H1 (cell line): ENCODE data around the gene HOXB8. TPM values are rescaled to one million over a fixed set of nuclear protein-coding genes. Genes with fewer than 3 reads are reported as not detected.

Experiments used
- CTCF ChIA-PET: fragments of 300-600 bp; sonication (Branson Sonifier 250); formaldehyde crosslinking; loops from one replicate; lab custom pipeline; 2021; ENCODE audit not compliant: partially characterized antibody; lab: Charles Lee
- POLR2A ChIA-PET: fragments of 300-600 bp; sonication (Branson Sonifier 250); formaldehyde crosslinking; loops from one replicate; lab custom pipeline; 2021; ENCODE audit warnings: inconsistent platforms; ENCODE audit not compliant: partially characterized antibody; lab: Charles Lee
- DNase-seq, 2 experiments: peaks; one replicate each; pipeline versions ENCODE4 v3.0.0 to v3.0.0-alpha.2; 2010 to 2022; ENCODE audit warnings: low spot score in 2 of 2, low read depth in 1 of 2, mixed read lengths in 1 of 2
- FAIRE-seq: peaks from 2 replicates; lab custom pipeline; 2011; peaks lifted over from hg19 to GRCh38; lab: Jason Lieb, UNC
- H2AFZ ChIP-seq: 2 replicates; pipeline ENCODE4 v1.8.1; 2012; ENCODE audit warnings: low read length, inconsistent platforms
- H2AK5ac ChIP-seq: 2 replicates; pipeline ENCODE4 v1.6.1; 2013; ENCODE audit warnings: low read depth, low read length
- H2BK120ac ChIP-seq: replicated peaks from 2 replicates; pipeline ENCODE3; 2013; ENCODE audit warnings: low read depth, low read length, inconsistent platforms
- H2BK12ac ChIP-seq: 2 replicates; pipeline ENCODE4 v1.6.1; 2013; ENCODE audit warnings: low read depth, low read length
- H2BK15ac ChIP-seq: 2 replicates; pipeline ENCODE4 v1.6.1; 2013; ENCODE audit warnings: low read length
- H2BK20ac ChIP-seq: 2 replicates; pipeline ENCODE4 v1.6.1; 2013; ENCODE audit warnings: low read length
- H2BK5ac ChIP-seq: 2 replicates; pipeline ENCODE4 v1.6.1; 2013; ENCODE audit warnings: low read depth, low read length
- H3K14ac ChIP-seq: 2 replicates; pipeline ENCODE4 v1.6.1; 2013; ENCODE audit warnings: inconsistent platforms; ENCODE audit not compliant: insufficient read length
- H3K18ac ChIP-seq: 2 replicates; pipeline ENCODE4 v1.6.1; 2013; ENCODE audit warnings: low read length; ENCODE audit errors: extremely low read depth
- H3K23ac ChIP-seq: 2 replicates; pipeline ENCODE4 v1.6.1; 2013; ENCODE audit warnings: inconsistent platforms; ENCODE audit not compliant: insufficient read length
- H3K23me2 ChIP-seq: 2 replicates; pipeline ENCODE4 v1.6.1; 2013; ENCODE audit warnings: low read depth, low read length
- H3K27ac ChIP-seq: 2 replicates; pipeline ENCODE4 v1.6.1; 2011; ENCODE audit warnings: low read depth, low read length, inconsistent platforms
- H3K27me3 ChIP-seq, 4 experiments: replicated peaks in 1 of 4; 1 replicate in 1 of 4; 2 replicates in 3 of 4; pipeline versions ENCODE4 v1.6.1 to v1.8.1; 2011 to 2013; ENCODE audit warnings: low read length in 3 of 4, mild to moderate bottlenecking in 3 of 4, inconsistent platforms in 2 of 4, mixed read lengths in 2 of 4, moderate library complexity in 1 of 4; ENCODE audit not compliant: control insufficient read depth in 3 of 4, insufficient read depth in 3 of 4; ENCODE audit errors: extremely low read depth in 1 of 4
- H3K36me3 ChIP-seq, 4 experiments: 2 replicates each; pipeline versions ENCODE4 v1.6.1 to v1.8.1; 2011 to 2013; ENCODE audit warnings: mild to moderate bottlenecking in 4 of 4, low read length in 3 of 4, moderate library complexity in 2 of 4, control low read depth in 1 of 4, inconsistent platforms in 1 of 4; ENCODE audit not compliant: insufficient read depth in 4 of 4, control insufficient read depth in 2 of 4
- H3K4ac ChIP-seq: replicated peaks from 2 replicates; pipeline ENCODE3; 2013; ENCODE audit warnings: low read length, low read depth, mixed read lengths, inconsistent platforms; ENCODE audit not compliant: insufficient read length
- H3K4me1 ChIP-seq, 4 experiments: replicated peaks in 1 of 4; 1 replicate in 1 of 4; 2 replicates in 3 of 4; pipeline versions ENCODE4 v1.6.1 to v1.8.1; 2011 to 2013; ENCODE audit warnings: low read length in 3 of 4, inconsistent platforms in 2 of 4, mixed read lengths in 1 of 4; ENCODE audit not compliant: insufficient read depth in 4 of 4, control insufficient read depth in 3 of 4
- H3K4me2 ChIP-seq, 2 experiments: 2 replicates each; pipeline versions ENCODE4 v1.6.1 to v1.8.1; 2011 to 2013; ENCODE audit warnings: low read depth in 2 of 2, low read length in 2 of 2, control low read depth in 1 of 2, inconsistent platforms in 1 of 2, mild to moderate bottlenecking in 1 of 2; ENCODE audit not compliant: insufficient read depth in 1 of 2
- H3K4me3 ChIP-seq, 4 experiments: fragments of 200-600, 300-600 bp in 1 of 4; sonication (generic), shearing (Covaris generic), sonication (Bioruptor Twin) in 1 of 4; 2 replicates each; pipeline versions ENCODE4 v1.5.1 to v1.8.1; 2011 to 2016; ENCODE audit warnings: low read length in 4 of 4, low read depth in 3 of 4, control low read depth in 2 of 4, inconsistent platforms in 2 of 4, mild to moderate bottlenecking in 2 of 4, mixed read lengths in 1 of 4, moderate library complexity in 1 of 4; ENCODE audit not compliant: insufficient read depth in 2 of 4; ENCODE audit errors: extremely low read depth in 1 of 4
- H3K56ac ChIP-seq: replicated peaks from 2 replicates; pipeline ENCODE3; 2013; ENCODE audit warnings: low read depth, mild to moderate bottlenecking, mixed read lengths, low read length, inconsistent platforms; ENCODE audit not compliant: insufficient read length
- H3K79me1 ChIP-seq: 2 replicates; pipeline ENCODE4 v1.6.1; 2013; ENCODE audit warnings: low read depth, low read length, control low read depth
- H3K79me2 ChIP-seq, 2 experiments: 2 replicates each; pipeline versions ENCODE4 v1.6.1 to v1.8.1; 2012 to 2013; ENCODE audit warnings: low read length in 2 of 2, mild to moderate bottlenecking in 2 of 2, inconsistent platforms in 1 of 2; ENCODE audit not compliant: insufficient read depth in 2 of 2, control insufficient read depth in 1 of 2
- H3K9ac ChIP-seq, 4 experiments: replicated peaks in 1 of 4; 1 replicate in 1 of 4; 2 replicates in 3 of 4; pipeline versions ENCODE4 v1.6.1 to v1.8.1; 2011 to 2013; ENCODE audit warnings: low read depth in 3 of 4, low read length in 3 of 4, control low read depth in 2 of 4, mild to moderate bottlenecking in 2 of 4, moderate library complexity in 2 of 4, inconsistent platforms in 1 of 4; ENCODE audit errors: extremely low read depth in 1 of 4
- H3K9me3 ChIP-seq, 2 experiments: 2 replicates each; pipeline versions ENCODE4 v1.6.1 to v1.8.1; 2012 to 2013; ENCODE audit warnings: mild to moderate bottlenecking in 2 of 2, moderate library complexity in 2 of 2, control low read depth in 1 of 2, inconsistent platforms in 1 of 2, low read depth in 1 of 2, low read length in 1 of 2, mixed read lengths in 1 of 2; ENCODE audit not compliant: insufficient read depth in 2 of 2
- H4K20me1 ChIP-seq, 2 experiments: replicated peaks in 1 of 2; 2 replicates each; pipeline versions ENCODE3 to v1.8.1; 2011 to 2013; ENCODE audit warnings: inconsistent platforms in 2 of 2, low read length in 2 of 2, mild to moderate bottlenecking in 1 of 2; ENCODE audit not compliant: insufficient read depth in 2 of 2, control insufficient read depth in 1 of 2
- H4K5ac ChIP-seq: 2 replicates; pipeline ENCODE4 v1.6.1; 2013; ENCODE audit warnings: low read length, low read depth, mixed read lengths, inconsistent platforms; ENCODE audit not compliant: insufficient read length
- H4K8ac ChIP-seq: 2 replicates; pipeline ENCODE4 v1.8.0; 2013; ENCODE audit warnings: mild to moderate bottlenecking, moderate library complexity, low read length, inconsistent platforms; ENCODE audit not compliant: insufficient read depth; ENCODE audit errors: extremely low read depth
- H4K91ac ChIP-seq: replicated peaks from 2 replicates; pipeline ENCODE3; 2013; ENCODE audit warnings: low read length, mixed read lengths, inconsistent platforms; ENCODE audit not compliant: insufficient read length
- CEBPB ChIP-seq: IDR thresholded peaks from 2 replicates; pipeline ENCODE4 v1.6.1; 2012; ENCODE audit warnings: low read depth, low read length
- JUN ChIP-seq: IDR thresholded peaks from 2 replicates; pipeline ENCODE4 v1.6.1; 2011; ENCODE audit warnings: low read depth, mild to moderate bottlenecking, improper control_type of control experiment, low read length
- NANOG ChIP-seq: IDR thresholded peaks from 2 replicates; pipeline ENCODE4 v1.6.1; 2011; ENCODE audit warnings: low read length, low read depth, mild to moderate bottlenecking, inconsistent platforms; ENCODE audit not compliant: insufficient read depth, poor library complexity, severe bottlenecking
- RNF2 ChIP-seq: fragments of 200-900, 300-1000 bp; sonication (generic); IDR thresholded peaks from 2 replicates; pipeline ENCODE4 v1.7.1; 2016; ENCODE audit warnings: borderline replicate concordance, low read depth, mild to moderate bottlenecking, antibody characterized with exemption, low read length; ENCODE audit not compliant: poor library complexity, severe bottlenecking; ENCODE audit errors: missing control alignments
- SUZ12 ChIP-seq: fragments of 200-600 bp; sonication (generic); IDR thresholded peaks from 2 replicates; pipeline ENCODE4 v1.6.1; 2012; ENCODE audit warnings: mild to moderate bottlenecking, inconsistent platforms, low read length, moderate library complexity, mixed read lengths
- TCF12 ChIP-seq: IDR thresholded peaks from 2 replicates; pipeline ENCODE4 v1.6.1; 2011; ENCODE audit warnings: low read depth, mild to moderate bottlenecking, low read length
- WGBS, 2 experiments: shearing (Covaris generic) in 1 of 2; methylation state at CpG; one replicate each; pipeline versions ENCODE4 v1.1.6 to v1.1.7; 2013 to 2015; ENCODE audit warnings: low lambda C conversion rate in 2 of 2, mixed read lengths in 2 of 2, inconsistent platforms in 1 of 2, low coverage in 1 of 2, missing lambda C conversion rate in 1 of 2; ENCODE audit not compliant: insufficient replicate concordance in 2 of 2, insufficient coverage in 1 of 2, insufficient read length in 1 of 2; ENCODE audit errors: extremely low coverage in 1 of 2, missing lambda C conversion rate in 1 of 2; 5-methylcytosine and 5-hydroxymethylcytosine counted together
- polyA plus RNA-seq, 7 experiments: library from polyadenylated mRNA; depleted of rRNA in 3 of 7; stranded (reverse) in 5 of 7; unstranded in 2 of 7; fragments of >200 nt in 5 of 7; fragments of 200-250 nt in 2 of 7; gene quantifications; 1 replicate in 5 of 7; 2 replicates in 1 of 7; 4 replicates in 1 of 7; pipeline versions ENCODE4 v1.2.1 to v1.2.3, GENCODE V29; 2011 to 2013; ENCODE audit warnings: missing spikeins in 2 of 7, mixed read lengths in 2 of 7
- total RNA-seq: library from RNA; stranded (reverse); fragmentation: NEBNext Ultra II Directional; extraction: Animal tissue kit (Norgen Biotek cat#: 25700); gene quantifications from 2 replicates; pipeline ENCODE4 v1.2.1, GENCODE V29; 2021
- TF ChIP-seq, protein P1 (sequence below), 3 experiments: IDR thresholded peaks; 1 replicate in 2 of 3; 2 replicates in 1 of 3; pipeline versions ENCODE4 v1.5.1 to v1.6.1; 2011; ENCODE audit warnings: low read length in 3 of 3, mild to moderate bottlenecking in 3 of 3, inconsistent platforms in 2 of 3, low read depth in 1 of 3, moderate library complexity in 1 of 3; ENCODE audit not compliant: insufficient read depth in 1 of 3; ENCODE audit errors: control extremely low read depth in 1 of 3

Gene HOXB8
- total and polyA plus RNA-seq, 2 of the 8 experiments (the other 6 are each of a cell fraction or from before 2014, with no cell fraction given): not detected

DNA sequence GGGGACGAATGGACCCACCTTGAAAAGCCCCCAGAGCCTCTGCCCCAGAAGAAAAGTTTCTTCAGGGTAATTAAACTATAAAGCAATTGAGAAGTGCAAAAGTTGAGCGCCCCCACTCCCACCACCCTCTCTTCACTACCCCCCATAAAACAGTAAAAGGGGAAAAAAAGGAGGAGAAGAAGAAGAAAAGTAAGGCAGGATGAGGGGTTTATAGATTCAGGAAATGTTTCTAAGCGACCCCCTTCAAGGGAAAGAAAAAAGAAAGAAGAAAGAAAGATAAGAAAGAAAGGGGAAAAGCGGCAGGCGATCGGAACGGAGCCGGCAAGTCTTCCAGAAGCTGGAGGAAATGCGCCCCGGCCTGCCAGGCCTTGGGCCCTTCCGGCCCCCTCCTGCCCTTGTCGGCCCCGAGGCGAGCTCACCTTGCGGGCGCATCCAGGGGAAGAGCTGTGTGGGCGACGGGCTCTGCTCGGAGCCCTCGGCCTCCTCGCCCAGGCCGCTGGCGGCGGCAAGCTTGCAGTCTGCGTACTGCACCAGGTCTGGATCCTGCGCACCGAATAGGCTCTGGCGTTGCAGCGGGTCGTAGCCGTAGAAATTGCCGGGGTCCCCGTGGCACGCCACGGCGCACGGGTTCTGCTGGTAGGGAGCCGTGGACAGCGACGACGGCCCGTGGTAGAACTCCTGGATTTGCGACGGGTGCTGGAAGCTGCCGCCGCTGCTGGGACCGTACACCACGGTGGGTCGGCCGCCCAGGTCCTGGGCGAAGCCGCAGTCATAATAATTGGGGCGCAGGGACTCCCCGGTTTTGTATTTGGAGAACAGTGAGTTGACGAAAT, 1.0 kb downstream of the HOXB8 start:
- FAIRE-seq (no peak), DNase-seq (no peak)
- H3K4me1 ChIP-seq: peaks cover 0 to 7% (median 4%) of the 10 kb centered on the region in 4 experiments; a peak in 5 of 7 replicates
- ChIA-PET POLR2A (interaction anchor here (1.7 to 2.0 kb wide), 2 partner anchors 11 to 50 kb away, joined by 3 to 4 read pairs; no protein-coding TSS in a partner anchor), CTCF (interaction anchor here (1.0 to 5.4 kb wide), 11 partner anchors 9 to 611 kb away, joined by 3 to 30 read pairs (median 4); partner anchors contain the start of genes HOXB5 and HOXB9)
- peaks cover 98 to 100% (median 99%) of the 10 kb centered on the region in 4 experiments for H3K27me3 ChIP-seq
- H3K27ac ChIP-seq: no peak overlapping the region
- H3K36me3 ChIP-seq: peaks cover 0 to 18% (median 0%) of the 10 kb centered on the region in 4 experiments; a peak in 1 of 8 replicates
- H3K14ac ChIP-seq: no peak overlapping the region
- H2AK5ac ChIP-seq: no peak overlapping the region
- no peak overlapping the region for H3K23ac ChIP-seq
- H3K4me2 ChIP-seq: peak overlapping the region in 1 of 2 experiments; percentile 26; a peak in 2 of 4 replicates
- no peak overlapping the region for H3K56ac ChIP-seq
- no peak overlapping the region for H3K18ac ChIP-seq
- H2AFZ ChIP-seq: no peak overlapping the region
- WGBS, 2 experiments: 4% methylated on average over 35 of the region's 55 CpGs; no CpG with 5 or more reads in 1 of the 2 experiments
- no peak overlapping the region for H2BK20ac ChIP-seq
- 0 out of 2 replicates have a peak, but pooled peaks cover 2% of the 10 kb centered on the region for H3K23me2 ChIP-seq
- H4K91ac ChIP-seq: no peak overlapping the region
- H2BK12ac ChIP-seq: no peak overlapping the region; the same call in 1 of the 2 replicates
- no peak overlapping the region for H2BK120ac ChIP-seq
- H2BK15ac ChIP-seq: no peak overlapping the region; the same call in 1 of the 2 replicates
- no peak overlapping the region for H3K4ac ChIP-seq
- H4K5ac ChIP-seq: no peak overlapping the region
- H4K8ac ChIP-seq: no peak overlapping the region; the same call in 1 of the 2 replicates
- no peak overlapping the region for H2BK5ac ChIP-seq
- H3K4me3 ChIP-seq: no peak overlapping the region
- H3K9ac ChIP-seq: no peak overlapping the region
- no peaks in the 10 kb centered on the region for H3K79me2 ChIP-seq
- no peaks in the 10 kb centered on the region; a peak in 1 of 4 replicates for H3K9me3 ChIP-seq
- H4K20me1 ChIP-seq: peaks cover 18 to 34% of the 10 kb centered on the region in 2 experiments
- no peaks in the 10 kb centered on the region for H3K79me1 ChIP-seq
- TF ChIP-seq TCF12: no peak
- TF ChIP-seq RNF2: peak; percentile 97
- TF ChIP-seq CEBPB: no peak
- TF ChIP-seq, protein P1, sequence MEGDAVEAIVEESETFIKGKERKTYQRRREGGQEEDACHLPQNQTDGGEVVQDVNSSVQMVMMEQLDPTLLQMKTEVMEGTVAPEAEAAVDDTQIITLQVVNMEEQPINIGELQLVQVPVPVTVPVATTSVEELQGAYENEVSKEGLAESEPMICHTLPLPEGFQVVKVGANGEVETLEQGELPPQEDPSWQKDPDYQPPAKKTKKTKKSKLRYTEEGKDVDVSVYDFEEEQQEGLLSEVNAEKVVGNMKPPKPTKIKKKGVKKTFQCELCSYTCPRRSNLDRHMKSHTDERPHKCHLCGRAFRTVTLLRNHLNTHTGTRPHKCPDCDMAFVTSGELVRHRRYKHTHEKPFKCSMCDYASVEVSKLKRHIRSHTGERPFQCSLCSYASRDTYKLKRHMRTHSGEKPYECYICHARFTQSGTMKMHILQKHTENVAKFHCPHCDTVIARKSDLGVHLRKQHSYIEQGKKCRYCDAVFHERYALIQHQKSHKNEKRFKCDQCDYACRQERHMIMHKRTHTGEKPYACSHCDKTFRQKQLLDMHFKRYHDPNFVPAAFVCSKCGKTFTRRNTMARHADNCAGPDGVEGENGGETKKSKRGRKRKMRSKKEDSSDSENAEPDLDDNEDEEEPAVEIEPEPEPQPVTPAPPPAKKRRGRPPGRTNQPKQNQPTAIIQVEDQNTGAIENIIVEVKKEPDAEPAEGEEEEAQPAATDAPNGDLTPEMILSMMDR (IDR thresholded peaks at IDR 0.05; ENCODE audit: control extremely low read depth in 1 of 3, insufficient read depth in 1 of 3, low read depth in 1 of 3, low read length in 3 of 3): no peak
- TF ChIP-seq JUN: no peak
- TF ChIP-seq SUZ12: peak; percentile 100
- no peak for TF ChIP-seq NANOG
